Measurements from ENCODE around the gene EMX2.

Gene EMX2

GRCh38 chr10:117546020-117546580 lies 3.6 kb downstream of the EMX2 start:
- Histone ChIP-seq H3K27me3 (ENCODE audit: control insufficient read depth in 1 of 2, insufficient read depth in 2 of 2, low read length in 2 of 2) (peaks cover 70 to 96% of the 10 kb centered on the region in 2 donors), H3K4me3 (ENCODE audit: low read length in 2 of 2) (no peak overlapping the region), H3K36me3 (ENCODE audit: control insufficient read depth in 2 of 2, insufficient read depth in 2 of 2, low read length in 2 of 2) (no peaks in the 10 kb centered on the region), H3K9me3 (ENCODE audit: control insufficient read depth in 2 of 2, low read length in 2 of 2) (peaks cover 0 to 3% of the 10 kb centered on the region in 2 donors), H3K27ac (ENCODE audit: low read length) (no peak overlapping the region), H3K9ac (ENCODE audit: low read length in 2 of 2) (no peak overlapping the region), H3K4me1 (ENCODE audit: control insufficient read depth, insufficient read depth, low read length) (peaks cover 44% of the 10 kb centered on the region)

GRCh38 chr10:117546581-117547015 lies 4.1 kb downstream of the EMX2 start:
- Histone ChIP-seq H3K4me3 (ENCODE audit: low read length in 2 of 2) (no peak overlapping the region), H3K9ac (ENCODE audit: low read length in 2 of 2) (no peak overlapping the region), H3K9me3 (ENCODE audit: control insufficient read depth in 2 of 2, low read length in 2 of 2) (peaks cover 0 to 3% of the 10 kb centered on the region in 2 donors), H3K27me3 (ENCODE audit: control insufficient read depth in 1 of 2, insufficient read depth in 2 of 2, low read length in 2 of 2) (peaks cover 72 to 97% of the 10 kb centered on the region in 2 donors), H3K4me1 (ENCODE audit: control insufficient read depth, insufficient read depth, low read length) (peaks cover 44% of the 10 kb centered on the region), H3K36me3 (ENCODE audit: control insufficient read depth in 2 of 2, insufficient read depth in 2 of 2, low read length in 2 of 2) (no peaks in the 10 kb centered on the region), H3K27ac (ENCODE audit: low read length) (no peak overlapping the region)

GRCh38 chr10:117547016-117547715 lies 4.6 kb downstream of the EMX2 start:
- peak overlapping the region in 1 of 2 donors; percentile 8 for H3K4me3 ChIP-seq (ENCODE audit: low read length in 2 of 2)
- peaks cover 38% of the 10 kb centered on the region for H3K4me1 ChIP-seq (ENCODE audit: control insufficient read depth, insufficient read depth, low read length)
- no peak overlapping the region for H3K27ac ChIP-seq (ENCODE audit: low read length)
- H3K9me3 ChIP-seq (ENCODE audit: control insufficient read depth in 2 of 2, low read length in 2 of 2) = peaks cover 0 to 3% of the 10 kb centered on the region in 2 donors
- H3K27me3 ChIP-seq (ENCODE audit: control insufficient read depth in 1 of 2, insufficient read depth in 2 of 2, low read length in 2 of 2) = peaks cover 72 to 97% of the 10 kb centered on the region in 2 donors
- no peak overlapping the region for H3K9ac ChIP-seq (ENCODE audit: low read length in 2 of 2)
- no peaks in the 10 kb centered on the region for H3K36me3 ChIP-seq (ENCODE audit: control insufficient read depth in 2 of 2, insufficient read depth in 2 of 2, low read length in 2 of 2)

DNA sequence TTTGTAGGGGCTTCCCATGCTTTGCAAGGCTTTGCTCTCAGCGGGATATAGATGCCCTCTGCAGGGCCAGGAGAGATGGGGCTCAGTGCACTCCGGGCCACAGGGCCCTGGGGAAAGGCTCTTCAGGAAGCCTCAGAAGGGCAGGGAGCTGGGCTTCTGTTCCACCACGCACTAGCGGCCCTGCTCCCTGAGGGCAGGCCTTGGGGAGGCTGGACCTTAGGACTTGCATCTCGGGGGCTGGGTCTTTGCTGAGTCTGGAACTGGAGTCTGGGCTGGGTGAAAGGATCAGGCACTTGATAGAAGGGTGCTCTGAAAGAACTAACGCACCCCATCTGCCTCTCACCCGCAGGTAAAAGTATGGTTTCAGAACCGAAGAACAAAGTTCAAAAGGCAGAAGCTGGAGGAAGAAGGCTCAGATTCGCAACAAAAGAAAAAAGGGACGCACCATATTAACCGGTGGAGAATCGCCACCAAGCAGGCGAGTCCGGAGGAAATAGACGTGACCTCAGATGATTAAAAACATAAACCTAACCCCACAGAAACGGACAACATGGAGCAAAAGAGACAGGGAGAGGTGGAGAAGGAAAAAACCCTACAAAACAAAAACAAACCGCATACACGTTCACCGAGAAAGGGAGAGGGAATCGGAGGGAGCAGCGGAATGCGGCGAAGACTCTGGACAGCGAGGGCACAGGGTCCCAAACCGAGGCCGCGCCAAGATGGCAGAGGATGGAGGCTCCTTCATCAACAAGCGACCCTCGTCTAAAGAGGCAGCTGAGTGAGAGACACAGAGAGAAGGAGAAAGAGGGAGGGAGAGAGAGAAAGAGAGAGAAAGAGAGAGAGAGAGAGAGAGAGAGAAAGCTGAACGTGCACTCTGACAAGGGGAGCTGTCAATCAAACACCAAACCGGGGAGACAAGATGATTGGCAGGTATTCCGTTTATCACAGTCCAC lies 5.4 kb downstream of the EMX2 start:
- Histone ChIP-seq H3K4me1 (ENCODE audit: control insufficient read depth, insufficient read depth, low read length) (peaks cover 35% of the 10 kb centered on the region), H3K4me3 (ENCODE audit: low read length in 2 of 2) (no peak overlapping the region), H3K9ac (ENCODE audit: low read length in 2 of 2) (no peak overlapping the region), H3K9me3 (ENCODE audit: control insufficient read depth in 2 of 2, low read length in 2 of 2) (peaks cover 0 to 3% of the 10 kb centered on the region in 2 donors), H3K36me3 (ENCODE audit: control insufficient read depth in 2 of 2, insufficient read depth in 2 of 2, low read length in 2 of 2) (no peaks in the 10 kb centered on the region), H3K27ac (ENCODE audit: low read length) (no peak overlapping the region), H3K27me3 (ENCODE audit: control insufficient read depth in 1 of 2, insufficient read depth in 2 of 2, low read length in 2 of 2) (peaks cover 73 to 100% of the 10 kb centered on the region in 2 donors)

- Histone ChIP-seq H3K9ac (ENCODE audit: low read length in 2 of 2) (no peak overlapping the region), H3K27me3 (ENCODE audit: control insufficient read depth in 1 of 2, insufficient read depth in 2 of 2, low read length in 2 of 2) (peaks cover 74 to 100% of the 10 kb centered on the region in 2 donors), H3K4me3 (ENCODE audit: low read length in 2 of 2) (no peak overlapping the region)
These were observed 6.6 kb downstream of the EMX2 start for GRCh38 chr10:117549100-117549585.

GRCh38 chr10:117550076-117550475 lies 7.5 kb downstream of the EMX2 start:
- Histone ChIP-seq H3K9me3 (ENCODE audit: control insufficient read depth in 2 of 2, low read length in 2 of 2) (peaks cover 0 to 3% of the 10 kb centered on the region in 2 donors), H3K4me1 (ENCODE audit: control insufficient read depth, insufficient read depth, low read length) (peaks cover 15% of the 10 kb centered on the region), H3K27ac (ENCODE audit: low read length) (no peak overlapping the region), H3K9ac (ENCODE audit: low read length in 2 of 2) (no peak overlapping the region), H3K27me3 (ENCODE audit: control insufficient read depth in 1 of 2, insufficient read depth in 2 of 2, low read length in 2 of 2) (peaks cover 72 to 100% of the 10 kb centered on the region in 2 donors), H3K36me3 (ENCODE audit: control insufficient read depth in 2 of 2, insufficient read depth in 2 of 2, low read length in 2 of 2) (no peaks in the 10 kb centered on the region), H3K4me3 (ENCODE audit: low read length in 2 of 2) (no peak overlapping the region)

More at GRCh38 chr10:117549100-117549585, 6.6 kb downstream of the EMX2 start:
- Histone ChIP-seq H3K4me1 (ENCODE audit: control insufficient read depth, insufficient read depth, low read length) (peaks cover 23% of the 10 kb centered on the region), H3K36me3 (ENCODE audit: control insufficient read depth in 2 of 2, insufficient read depth in 2 of 2, low read length in 2 of 2) (no peaks in the 10 kb centered on the region), H3K27ac (ENCODE audit: low read length) (no peak overlapping the region), H3K9me3 (ENCODE audit: control insufficient read depth in 2 of 2, low read length in 2 of 2) (peaks cover 0 to 3% of the 10 kb centered on the region in 2 donors)

DNA sequence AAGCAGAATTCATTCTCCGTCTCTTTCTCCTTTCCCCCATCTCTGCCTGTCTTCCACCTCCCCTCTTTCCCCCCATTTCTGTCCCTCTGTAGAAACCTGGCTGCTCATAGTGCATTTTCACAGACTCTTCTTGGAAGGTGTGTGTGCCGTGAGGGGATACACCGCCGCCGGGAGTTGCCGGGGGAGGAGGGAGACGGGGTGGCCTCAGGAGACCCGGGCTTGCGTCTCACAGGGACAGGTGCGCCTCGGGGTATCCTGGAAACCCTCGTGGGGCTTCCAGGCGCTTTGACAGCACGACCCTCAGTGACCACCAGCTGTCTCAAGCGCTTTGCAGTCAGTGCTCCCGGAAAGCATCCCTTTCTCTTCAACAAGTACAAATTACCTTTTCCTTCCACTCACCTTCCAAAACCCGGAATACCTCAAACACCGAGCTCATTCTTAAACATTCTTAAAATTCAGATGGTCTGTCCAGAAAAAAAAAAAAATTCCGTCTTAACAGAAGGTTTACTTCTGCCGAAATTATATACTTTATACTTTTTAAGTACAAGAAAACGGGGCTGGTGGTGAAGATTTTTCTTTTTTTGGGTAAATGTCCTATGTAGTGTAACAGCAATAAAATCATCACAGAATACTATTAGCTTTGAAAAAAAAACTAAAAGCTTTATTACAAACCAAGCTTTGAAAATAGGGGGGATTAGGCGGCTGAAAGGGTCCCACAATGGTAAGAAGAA lies 8.2 kb downstream of the EMX2 start:
- Histone ChIP-seq H3K4me1 (ENCODE audit: control insufficient read depth, insufficient read depth, low read length) (peaks cover 8% of the 10 kb centered on the region), H3K9ac (ENCODE audit: low read length in 2 of 2) (no peak overlapping the region), H3K4me3 (ENCODE audit: low read length in 2 of 2) (no peak overlapping the region), H3K27me3 (ENCODE audit: control insufficient read depth in 1 of 2, insufficient read depth in 2 of 2, low read length in 2 of 2) (peaks cover 70 to 99% of the 10 kb centered on the region in 2 donors), H3K9me3 (ENCODE audit: control insufficient read depth in 2 of 2, low read length in 2 of 2) (peaks cover 0 to 3% of the 10 kb centered on the region in 2 donors), H3K36me3 (ENCODE audit: control insufficient read depth in 2 of 2, insufficient read depth in 2 of 2, low read length in 2 of 2) (no peaks in the 10 kb centered on the region), H3K27ac (ENCODE audit: low read length) (no peak overlapping the region)

DNA sequence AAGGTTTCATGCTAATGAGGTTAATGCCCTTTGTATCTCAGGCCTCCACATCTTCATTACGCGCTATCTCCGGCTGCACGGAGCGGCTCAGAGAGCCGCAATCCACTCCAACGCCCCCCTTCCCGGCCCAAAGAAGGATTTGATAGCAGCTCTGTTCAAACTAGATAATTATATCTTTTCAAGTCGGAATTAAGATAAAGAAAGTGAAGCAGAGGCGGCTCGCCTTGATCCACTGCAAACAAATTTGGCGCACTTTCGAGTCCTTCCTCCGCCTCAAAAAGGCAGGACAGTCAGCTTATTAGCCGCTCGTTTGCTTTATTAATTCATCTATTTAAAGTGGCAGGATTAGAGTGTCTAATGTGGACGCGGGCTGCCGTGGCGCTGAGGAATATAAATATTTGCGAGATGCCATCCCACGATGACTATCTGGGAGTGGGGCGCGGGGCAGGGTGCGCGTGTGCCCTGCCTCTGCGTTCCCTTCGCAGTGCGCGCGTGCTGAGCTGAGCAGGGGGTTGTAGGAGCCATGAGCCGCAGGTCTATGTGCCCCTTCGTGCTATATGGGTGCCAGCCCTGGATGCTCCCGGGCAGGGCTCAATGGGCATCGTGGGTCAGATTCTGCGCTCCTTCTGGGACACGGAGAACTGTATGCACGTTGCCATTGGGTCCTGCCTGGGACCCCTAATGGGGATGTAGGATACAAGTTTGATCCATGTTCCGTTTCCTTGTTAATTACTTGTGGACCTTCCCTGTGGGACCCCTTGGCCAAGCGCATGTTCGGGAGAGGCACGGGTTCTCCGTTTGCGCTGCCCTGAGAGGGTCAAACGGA lies 9.0 kb downstream of the EMX2 start:
- Histone ChIP-seq H3K9me3 (ENCODE audit: control insufficient read depth in 2 of 2, low read length in 2 of 2) (peaks cover 0 to 3% of the 10 kb centered on the region in 2 donors), H3K27me3 (ENCODE audit: control insufficient read depth in 1 of 2, insufficient read depth in 2 of 2, low read length in 2 of 2) (peaks cover 70 to 95% of the 10 kb centered on the region in 2 donors), H3K4me1 (ENCODE audit: control insufficient read depth, insufficient read depth, low read length) (peaks cover 6% of the 10 kb centered on the region)

GRCh38 chr10:117552156-117552631 lies 9.6 kb downstream of the EMX2 start:
- H3K9me3 ChIP-seq (ENCODE audit: control insufficient read depth in 2 of 2, low read length in 2 of 2) = peaks cover 0 to 3% of the 10 kb centered on the region in 2 donors
- H3K36me3 ChIP-seq (ENCODE audit: control insufficient read depth in 2 of 2, insufficient read depth in 2 of 2, low read length in 2 of 2) = no peaks in the 10 kb centered on the region
- peaks cover 3% of the 10 kb centered on the region for H3K4me1 ChIP-seq (ENCODE audit: control insufficient read depth, insufficient read depth, low read length)
- H3K27ac ChIP-seq (ENCODE audit: low read length) = no peak overlapping the region
- H3K9ac ChIP-seq (ENCODE audit: low read length in 2 of 2) = no peak overlapping the region
- H3K27me3 ChIP-seq (ENCODE audit: control insufficient read depth in 1 of 2, insufficient read depth in 2 of 2, low read length in 2 of 2) = peaks cover 69 to 91% of the 10 kb centered on the region in 2 donors
- no peak overlapping the region for H3K4me3 ChIP-seq (ENCODE audit: low read length in 2 of 2)

More for the DNA sequence above, 9.0 kb downstream of the EMX2 start:
- Histone ChIP-seq H3K27ac (ENCODE audit: low read length) (no peak overlapping the region), H3K4me3 (ENCODE audit: low read length in 2 of 2) (no peak overlapping the region), H3K9ac (ENCODE audit: low read length in 2 of 2) (no peak overlapping the region), H3K36me3 (ENCODE audit: control insufficient read depth in 2 of 2, insufficient read depth in 2 of 2, low read length in 2 of 2) (no peaks in the 10 kb centered on the region)
